ENCODE measurements around the gene STARD10.

Gene STARD10

GRCh38 chr11:72793425-72794367 lies at the start of gene STARD10:
Gene STARD10 (minus strand): TSS chr11:72794047. CDS start chr11:72781181, 12,866 bp downstream.
- peak; percentile 95 for DNase-seq (ENCODE audit: low spot score)
- TF ChIP-seq CTCF (IDR thresholded peaks at IDR 0.05; ENCODE audit: extremely low read depth, missing control alignments) = peak; percentile 61

GRCh38 chr11:72842653-72843330 lies 48.9 kb upstream of the STARD10 start:
- TF ChIP-seq CTCF (IDR thresholded peaks at IDR 0.05; ENCODE audit: extremely low read depth, missing control alignments) = no peak
- DNase-seq (ENCODE audit: low spot score) = no peak

- no peak for TF ChIP-seq CTCF (IDR thresholded peaks at IDR 0.05; ENCODE audit: extremely low read depth, missing control alignments)
- DNase-seq (ENCODE audit: low spot score) = no peak
Measured at GRCh38 chr11:72842126-72842525, 48.3 kb upstream of the STARD10 start.

- TF ChIP-seq CTCF (IDR thresholded peaks at IDR 0.05; ENCODE audit: extremely low read depth, missing control alignments) = no peak
- DNase-seq (ENCODE audit: low spot score) = no peak
Measured at GRCh38 chr11:72841397-72841796, 47.5 kb upstream of the STARD10 start.

GRCh38 chr11:72840780-72841179 lies 46.9 kb upstream of the STARD10 start:
- no peak for DNase-seq (ENCODE audit: low spot score)
- no peak for TF ChIP-seq CTCF (IDR thresholded peaks at IDR 0.05; ENCODE audit: extremely low read depth, missing control alignments)

GRCh38 chr11:72838691-72839305 lies 45.0 kb upstream of the STARD10 start:
- no peak for TF ChIP-seq CTCF (IDR thresholded peaks at IDR 0.05; ENCODE audit: extremely low read depth, missing control alignments)
- DNase-seq (ENCODE audit: low spot score) = no peak

- no peak for TF ChIP-seq CTCF (IDR thresholded peaks at IDR 0.05; ENCODE audit: extremely low read depth, missing control alignments)
- no peak for DNase-seq (ENCODE audit: low spot score)
Measured at GRCh38 chr11:72836111-72836510, 42.3 kb upstream of the STARD10 start.
